Hepatocyte (in vitro differentiated cells): ENCODE results near the gene VASH2. TPM values are rescaled to one million over a fixed set of nuclear protein-coding genes. Genes with fewer than 3 reads are reported as not detected.

Source experiments
- DNase-seq: peaks from one replicate; pipeline ENCODE4 v3.0.0-alpha.2; 2016; ENCODE audit warnings: low spot score
- H2AFZ ChIP-seq: fragments of 200-600 bp; sonication (generic); 2 replicates; pipeline ENCODE4 v1.6.0; 2016; ENCODE audit warnings: antibody characterized with exemption, mild to moderate bottlenecking
- H3K27ac ChIP-seq: fragments of 200-600 bp; sonication (generic); 2 replicates; pipeline ENCODE4 v1.5.1; 2016; ENCODE audit warnings: mild to moderate bottlenecking
- H3K27me3 ChIP-seq: fragments of 200-600 bp; sonication (generic); 2 replicates; pipeline ENCODE4 v1.6.1; 2016
- H3K36me3 ChIP-seq: fragments of 200-600 bp; sonication (generic); replicated peaks from 2 replicates; pipeline ENCODE4 v1.5.1; 2016; ENCODE audit warnings: low read depth; ENCODE audit not compliant: insufficient read depth
- H3K4me1 ChIP-seq: fragments of 200-600 bp; sonication (generic); 2 replicates; pipeline ENCODE4 v1.5.1; 2016; ENCODE audit warnings: mild to moderate bottlenecking, moderate library complexity; ENCODE audit not compliant: insufficient read depth
- H3K4me2 ChIP-seq: fragments of 200-600 bp; sonication (generic); 2 replicates; pipeline ENCODE4 v1.6.0; 2016
- H3K4me3 ChIP-seq: fragments of 200-600 bp; sonication (generic); 2 replicates; pipeline ENCODE4 v1.5.1; 2016; ENCODE audit warnings: mild to moderate bottlenecking
- H3K79me2 ChIP-seq: fragments of 200-600 bp; sonication (generic); 2 replicates; pipeline ENCODE4 v1.6.0; 2017; ENCODE audit warnings: mild to moderate bottlenecking
- H3K9me2 ChIP-seq: fragments of 200-600 bp; sonication (generic); replicated peaks from 2 replicates; pipeline ENCODE4 v1.6.0; 2017; ENCODE audit warnings: mild to moderate bottlenecking; ENCODE audit not compliant: insufficient read depth
- H3K9me3 ChIP-seq: fragments of 200-600 bp; sonication (generic); 2 replicates; pipeline ENCODE4 v1.5.1; 2016; ENCODE audit warnings: low read depth, mild to moderate bottlenecking
- H4K20me1 ChIP-seq: fragments of 200-600 bp; sonication (generic); 2 replicates; pipeline ENCODE4 v1.6.0; 2016; ENCODE audit warnings: mild to moderate bottlenecking; ENCODE audit not compliant: insufficient read depth, poor library complexity, severe bottlenecking
- EZH2 ChIP-seq: fragments of 200-600 bp; sonication (generic); IDR thresholded peaks from 2 replicates; pipeline ENCODE4 v1.6.1; 2016; ENCODE audit warnings: antibody characterized with exemption, mild to moderate bottlenecking, borderline replicate concordance
- EZH2phosphoT487 ChIP-seq: fragments of 200-600 bp; sonication (generic); IDR thresholded peaks from one replicate; pipeline ENCODE4 v1.6.1; 2018; ENCODE audit warnings: antibody characterized with exemption, mild to moderate bottlenecking, low read depth, moderate library complexity; ENCODE audit not compliant: unreplicated experiment, severe bottlenecking
- WGBS: methylation state at CpG from one replicate; pipeline ENCODE4 v1.1.6; 2016; ENCODE audit warnings: low lambda C conversion rate; ENCODE audit errors: missing lambda C conversion rate; 5-methylcytosine and 5-hydroxymethylcytosine counted together
- polyA plus RNA-seq: library from polyadenylated mRNA; unstranded; fragments of >200 nt; fragmentation: Nextera tagmentation; extraction: Ambion mirVana; gene quantifications from 2 replicates; pipeline ENCODE4 v1.2.1, GENCODE V29; 2016
- total RNA-seq: library from RNA; depleted of rRNA; stranded (reverse); fragments of >200 nt; gene quantifications from 2 replicates; pipeline ENCODE4 v1.2.3, GENCODE V29; 2014
- TF ChIP-seq, protein P1 (sequence below): fragments of 200-600 bp; sonication (generic); IDR thresholded peaks from 2 replicates; pipeline ENCODE4 v1.5.1; 2016; ENCODE audit warnings: antibody characterized with exemption, mild to moderate bottlenecking; ENCODE audit not compliant: poor library complexity

VASH2 gene
- total and polyA plus RNA-seq, 2 experiments from 2014 or later = 3.0 to 3.6 TPM

DNA sequence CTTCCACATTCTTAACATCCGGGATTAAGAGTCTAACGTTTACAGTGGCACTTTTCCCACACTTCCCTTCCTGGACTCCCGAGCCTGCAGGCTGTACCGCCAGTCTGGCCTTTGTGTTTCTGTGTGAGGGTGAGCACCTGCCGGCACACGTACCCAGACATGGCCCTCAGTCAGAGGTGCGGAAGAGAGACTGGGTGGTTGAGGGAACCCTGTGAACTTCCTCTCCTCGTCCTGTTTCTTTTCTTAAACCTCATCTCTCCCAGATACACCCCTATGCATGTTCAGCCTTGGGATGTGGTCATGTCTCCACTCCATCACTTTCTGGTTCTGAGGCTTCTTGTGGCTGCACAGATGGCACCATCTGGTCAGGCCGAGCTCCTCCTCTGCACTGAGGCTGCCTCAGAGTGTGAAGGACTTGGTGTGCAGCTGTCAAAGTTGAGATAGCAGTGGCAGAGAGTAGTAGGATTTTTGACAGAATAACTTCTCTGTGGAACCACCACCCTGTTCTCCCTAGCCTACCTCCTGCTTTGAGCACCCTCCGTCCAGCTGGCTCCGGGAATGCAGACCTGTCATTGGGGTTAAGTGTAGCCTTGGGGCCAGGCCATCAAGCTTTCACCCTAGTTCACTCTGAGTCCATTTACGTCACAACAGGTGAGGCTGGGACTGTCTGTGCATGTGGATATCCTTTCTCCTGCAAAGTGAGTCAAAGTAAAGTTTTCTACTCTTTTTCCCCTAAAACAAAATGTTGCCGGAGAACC is 31.4 kb downstream of the VASH2 start:
- Histone ChIP-seq H3K9me3 (no peaks in the 10 kb centered on the region), H4K20me1 (no peaks in the 10 kb centered on the region), H2AFZ (no peak overlapping the region), H3K36me3 (no peaks in the 10 kb centered on the region), H3K4me2 (no peak overlapping the region), H3K4me1 (peaks cover 4% of the 10 kb centered on the region), H3K79me2 (no peaks in the 10 kb centered on the region), H3K9me2 (no peaks in the 10 kb centered on the region), H3K4me3 (no peak overlapping the region), H3K27me3 (no peaks in the 10 kb centered on the region), H3K27ac (no peak overlapping the region)
- no peak for DNase-seq
- no peak for TF ChIP-seq EZH2
- TF ChIP-seq, protein P1, sequence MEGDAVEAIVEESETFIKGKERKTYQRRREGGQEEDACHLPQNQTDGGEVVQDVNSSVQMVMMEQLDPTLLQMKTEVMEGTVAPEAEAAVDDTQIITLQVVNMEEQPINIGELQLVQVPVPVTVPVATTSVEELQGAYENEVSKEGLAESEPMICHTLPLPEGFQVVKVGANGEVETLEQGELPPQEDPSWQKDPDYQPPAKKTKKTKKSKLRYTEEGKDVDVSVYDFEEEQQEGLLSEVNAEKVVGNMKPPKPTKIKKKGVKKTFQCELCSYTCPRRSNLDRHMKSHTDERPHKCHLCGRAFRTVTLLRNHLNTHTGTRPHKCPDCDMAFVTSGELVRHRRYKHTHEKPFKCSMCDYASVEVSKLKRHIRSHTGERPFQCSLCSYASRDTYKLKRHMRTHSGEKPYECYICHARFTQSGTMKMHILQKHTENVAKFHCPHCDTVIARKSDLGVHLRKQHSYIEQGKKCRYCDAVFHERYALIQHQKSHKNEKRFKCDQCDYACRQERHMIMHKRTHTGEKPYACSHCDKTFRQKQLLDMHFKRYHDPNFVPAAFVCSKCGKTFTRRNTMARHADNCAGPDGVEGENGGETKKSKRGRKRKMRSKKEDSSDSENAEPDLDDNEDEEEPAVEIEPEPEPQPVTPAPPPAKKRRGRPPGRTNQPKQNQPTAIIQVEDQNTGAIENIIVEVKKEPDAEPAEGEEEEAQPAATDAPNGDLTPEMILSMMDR = no peak
- TF ChIP-seq EZH2phosphoT487 = no peak
- 80% methylated on average over 13 of the region's 13 CpGs for WGBS

DNA sequence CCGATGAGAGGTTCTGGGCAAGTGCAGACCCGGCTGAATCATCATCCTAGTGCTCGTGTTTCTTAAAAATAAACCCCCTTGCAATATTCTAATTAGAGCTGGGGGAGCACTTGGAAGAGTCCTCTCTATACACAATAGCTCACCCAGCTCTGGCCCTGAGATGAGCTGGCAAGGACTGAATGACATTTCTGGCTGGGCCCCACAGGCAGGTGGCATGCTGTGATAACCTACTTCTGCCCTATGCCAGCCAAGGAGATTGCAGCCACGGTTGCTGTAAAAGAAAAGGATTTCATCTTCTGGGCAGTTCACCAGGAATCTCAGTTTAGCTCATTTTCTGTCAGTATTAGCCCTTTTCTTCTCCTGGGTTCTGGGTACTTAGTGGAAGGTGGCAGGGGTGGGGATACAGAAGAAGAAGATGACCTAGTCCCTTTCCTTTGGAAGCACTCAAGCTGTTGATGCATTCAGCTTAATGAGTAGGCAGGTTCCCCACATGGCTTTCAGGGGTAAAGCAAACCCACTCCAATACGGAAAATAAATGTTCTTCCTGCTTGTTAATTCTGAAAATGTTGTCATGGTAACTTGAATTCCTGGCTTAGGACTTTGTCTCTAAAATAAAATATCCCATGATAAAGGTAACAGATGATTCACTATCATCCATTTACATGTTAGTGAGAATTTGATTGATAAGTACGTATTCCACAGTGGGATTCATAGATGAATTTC is 32.2 kb downstream of the VASH2 start:
- H3K4me2 ChIP-seq = no peak overlapping the region
- no peaks in the 10 kb centered on the region for H3K36me3 ChIP-seq
- no peaks in the 10 kb centered on the region for H3K27me3 ChIP-seq
- H3K27ac ChIP-seq = no peak overlapping the region
- no peaks in the 10 kb centered on the region for H3K9me3 ChIP-seq
- H2AFZ ChIP-seq = no peak overlapping the region
- 94% methylated on average over 6 of the region's 6 CpGs for WGBS
- H3K4me3 ChIP-seq = no peak overlapping the region
- TF ChIP-seq, protein P1 = no peak
- TF ChIP-seq EZH2 (no peak), EZH2phosphoT487 (no peak)
- H3K79me2 ChIP-seq = no peaks in the 10 kb centered on the region
- H3K4me1 ChIP-seq = peaks cover 4% of the 10 kb centered on the region
- no peaks in the 10 kb centered on the region for H4K20me1 ChIP-seq
- no peak for DNase-seq
- no peaks in the 10 kb centered on the region for H3K9me2 ChIP-seq

DNA sequence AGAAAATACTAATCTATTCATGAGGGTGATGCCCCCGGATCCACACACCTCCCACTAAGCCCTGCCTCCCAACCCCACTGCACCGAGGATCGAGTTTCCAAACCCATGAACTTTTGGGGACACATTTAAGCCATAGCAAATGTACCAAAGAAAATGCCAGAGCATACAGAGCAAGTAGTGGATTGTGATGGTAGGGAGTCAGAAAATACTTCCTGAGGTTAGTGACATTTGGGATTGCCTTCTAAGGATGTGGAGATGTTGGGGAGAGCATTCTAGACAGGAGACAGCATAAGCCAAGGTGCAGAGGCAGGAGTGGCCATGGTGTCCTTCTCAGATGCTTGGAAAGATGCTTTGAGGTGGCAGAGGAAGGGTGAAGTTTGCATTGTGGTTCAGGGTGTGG is 33.1 kb downstream of the VASH2 start:
- 95% methylated on average over 3 of the region's 3 CpGs for WGBS

More for the DNA sequence above, 33.1 kb downstream of the VASH2 start:
- Histone ChIP-seq H3K9me2 (no peaks in the 10 kb centered on the region), H3K27ac (no peak overlapping the region), H4K20me1 (no peaks in the 10 kb centered on the region), H3K4me3 (no peak overlapping the region), H3K36me3 (no peaks in the 10 kb centered on the region), H3K9me3 (no peaks in the 10 kb centered on the region), H3K4me2 (no peak overlapping the region), H3K27me3 (no peaks in the 10 kb centered on the region), H2AFZ (no peak overlapping the region), H3K4me1 (peaks cover 4% of the 10 kb centered on the region), H3K79me2 (no peaks in the 10 kb centered on the region)
- TF ChIP-seq, protein P1 = no peak
- TF ChIP-seq EZH2phosphoT487 (no peak), EZH2 (no peak)
- DNase-seq = no peak
